Jurkat, Clone E6-1 (cell line): ENCODE measurements around the gene FN1. TPM values are rescaled to one million over a fixed set of nuclear protein-coding genes. Genes with fewer than 3 reads are reported as not detected.

ENCODE experiments used
- DNase-seq: peaks from one replicate; pipeline ENCODE4 v3.0.0-alpha.2; 2011; ENCODE audit warnings: low read depth, low spot score
- H3K4me3 ChIP-seq: 2 replicates; pipeline ENCODE4 v1.5.1; 2011; ENCODE audit warnings: mild to moderate bottlenecking, low read length, control low read depth, moderate library complexity
- polyA plus RNA-seq: library from polyadenylated mRNA; unstranded; fragments of >200 nt; gene quantifications from one replicate; pipeline ENCODE4 v1.2.1, GENCODE V29; 2012; ENCODE audit warnings: missing spikeins; ENCODE audit not compliant: insufficient read length, insufficient read depth

FN1 gene
- 3.1 TPM for polyA plus RNA-seq

- H3K4me3 ChIP-seq, result peak within 1 kb of the TSS; percentile 48
- DNase-seq, result peak; percentile 23
Observed at GRCh38 chr2:215435870-215436704, at the start of gene FN1. Gene FN1 (minus strand): TSS chr2:215436068. CDS start chr2:215435802, 266 bp downstream.

GRCh38 chr2:215485032-215485431 is 49.2 kb upstream of the FN1 start:
- no peak for DNase-seq
- H3K4me3 ChIP-seq, result no peak overlapping the region

DNA sequence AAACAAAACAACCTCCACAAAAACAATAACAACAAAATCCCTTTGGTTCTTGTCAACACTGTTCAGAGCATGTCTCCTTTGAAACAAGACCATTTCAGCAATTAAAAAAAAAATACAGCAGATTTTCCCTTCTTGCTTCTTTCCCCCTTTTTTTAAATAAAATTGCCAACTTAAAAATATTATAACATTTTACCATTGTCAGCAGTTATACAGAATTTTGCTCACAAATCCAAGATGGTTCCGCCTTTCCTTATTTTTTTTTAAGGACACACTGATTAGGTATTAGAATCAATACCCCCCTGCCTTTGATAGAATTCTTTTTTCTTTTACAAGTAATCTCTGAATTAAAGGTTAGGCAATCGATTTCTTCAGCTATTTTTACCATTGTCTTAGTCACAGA is 48.7 kb upstream of the FN1 start:
- no peak overlapping the region for H3K4me3 ChIP-seq
- DNase-seq, result no peak

DNA sequence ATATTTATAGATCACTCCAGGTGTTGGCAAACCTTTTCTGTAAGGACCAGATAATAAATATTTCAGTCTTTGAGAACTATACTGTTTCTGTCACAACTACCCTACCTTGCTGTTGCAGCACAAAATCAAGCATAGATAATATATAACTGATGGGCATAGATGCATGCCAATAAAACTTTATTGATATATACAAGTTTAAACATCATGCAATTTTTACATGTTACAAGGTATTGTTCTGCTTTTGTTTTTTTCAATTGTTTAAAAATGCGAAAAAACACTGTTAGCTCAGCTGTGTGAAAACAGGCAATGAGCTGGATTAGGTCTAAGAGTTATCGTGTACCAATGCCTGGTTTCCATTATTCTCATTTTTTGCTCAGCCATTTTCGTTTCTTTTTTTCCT is 47.6 kb upstream of the FN1 start:
- H3K4me3 ChIP-seq, result no peak overlapping the region
- DNase-seq, result no peak

GRCh38 chr2:215479536-215480240 is 43.8 kb upstream of the FN1 start:
- no peak overlapping the region for H3K4me3 ChIP-seq
- DNase-seq, result no peak

- no peak overlapping the region for H3K4me3 ChIP-seq
- no peak for DNase-seq
Observed at GRCh38 chr2:215479121-215479520, 43.3 kb upstream of the FN1 start.

DNA sequence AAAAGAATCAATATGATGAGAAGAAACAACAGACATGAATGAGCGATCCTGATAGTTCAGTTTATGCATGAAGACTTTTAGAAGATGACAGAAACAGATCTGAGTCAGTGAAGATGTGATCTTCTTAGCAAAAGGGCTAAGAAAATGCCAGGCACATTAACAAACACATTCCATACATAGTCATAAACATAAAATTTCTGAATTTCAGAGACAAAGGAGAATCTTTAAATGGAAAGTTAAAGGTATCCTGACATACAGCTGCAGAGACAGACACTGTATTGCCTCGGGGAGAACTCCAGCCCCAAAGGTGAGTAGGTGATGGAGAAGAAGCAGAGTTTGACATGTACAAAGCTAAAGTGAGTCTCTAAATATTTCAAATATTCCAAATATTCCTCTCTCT is 40.6 kb upstream of the FN1 start:
- no peak overlapping the region for H3K4me3 ChIP-seq
- no peak for DNase-seq

- no peak for DNase-seq
- H3K4me3 ChIP-seq, result no peak overlapping the region
Observed at GRCh38 chr2:215466097-215466909, 30.4 kb upstream of the FN1 start.

GRCh38 chr2:215465256-215465655 is 29.4 kb upstream of the FN1 start:
- H3K4me3 ChIP-seq, result no peak overlapping the region
- no peak for DNase-seq

- DNase-seq, result no peak
- no peak overlapping the region for H3K4me3 ChIP-seq
Observed at GRCh38 chr2:215461836-215462532, 26.1 kb upstream of the FN1 start.

GRCh38 chr2:215460682-215461382 is 25.0 kb upstream of the FN1 start:
- H3K4me3 ChIP-seq, result no peak overlapping the region
- no peak for DNase-seq

DNA sequence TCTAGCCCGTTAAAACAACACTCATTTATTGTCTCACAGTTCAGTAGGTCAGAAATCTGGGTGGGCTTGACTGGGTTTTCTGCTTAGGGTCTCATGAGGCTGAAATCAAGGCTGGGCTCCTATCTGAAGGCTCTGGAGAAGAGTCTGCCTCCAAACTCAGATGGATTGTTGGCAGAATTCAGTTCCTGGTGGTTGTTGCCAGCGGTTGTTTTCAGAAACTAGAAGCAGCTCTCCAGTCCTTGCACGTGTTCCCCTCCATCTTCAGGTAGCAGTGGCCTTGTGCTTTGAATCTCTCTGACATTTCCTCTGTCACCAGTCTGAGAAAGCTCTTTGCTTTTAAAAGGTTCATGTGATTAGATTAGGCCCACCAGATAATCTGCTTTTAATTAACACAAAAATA is 20.1 kb upstream of the FN1 start:
- no peak for DNase-seq
- no peak overlapping the region for H3K4me3 ChIP-seq

GRCh38 chr2:215454519-215455246 is 18.8 kb upstream of the FN1 start:
- H3K4me3 ChIP-seq, result no peak overlapping the region
- peak; percentile 24 for DNase-seq

GRCh38 chr2:215452725-215453124 is 16.9 kb upstream of the FN1 start:
- DNase-seq, result no peak
- H3K4me3 ChIP-seq, result no peak overlapping the region

GRCh38 chr2:215451012-215451756 is 15.3 kb upstream of the FN1 start:
- H3K4me3 ChIP-seq, result no peak overlapping the region
- DNase-seq, result no peak

GRCh38 chr2:215450188-215451011 is 14.5 kb upstream of the FN1 start:
- H3K4me3 ChIP-seq, result no peak overlapping the region
- no peak for DNase-seq
